GM12878 (cell line): Measurements from ENCODE around the gene PLEKHG2. TPM values are rescaled to one million over a fixed set of nuclear protein-coding genes. Genes with fewer than 3 reads are reported as not detected.

Experiments
- ATAC-seq: fragments of 200-7000 bp; cut with Tn5 transposase; 3 replicates; pipeline ENCODE4 v1.9.1; 2020; ENCODE audit warnings: mild to moderate bottlenecking, moderate library complexity
- BruUV-seq: library from RNA; stranded (reverse); fragments of 400-500 nt; replicated peaks from 2 replicates; lab custom pipeline; 2021; lab: Mats Ljungman, UMichigan
- CTCF ChIA-PET: fragments of 300-600 bp; sonication (Branson Sonifier 250); formaldehyde crosslinking; extraction: SDS; loops from one replicate; lab custom pipeline; 2021; ENCODE audit warnings: inconsistent platforms; lab: Yijun Ruan, JAX
- POLR2A ChIA-PET: fragments of 350-600 bp; formaldehyde crosslinking; extraction: SDS; loops from one replicate; lab custom pipeline; 2021; ENCODE audit warnings: inconsistent platforms; lab: Charles Lee
- RAD21 ChIA-PET: fragments of 300-600 bp; sonication (Branson Sonifier 250); formaldehyde crosslinking; loops from one replicate; lab custom pipeline; 2023; ENCODE audit warnings: antibody characterized with exemption; ENCODE audit not compliant: unreplicated experiment; lab: Charles Lee
- SMC1A ChIA-PET: fragments of 300-600 bp; sonication (Branson Sonifier 250); formaldehyde crosslinking; loops from one replicate; lab custom pipeline; 2023; ENCODE audit not compliant: unreplicated experiment, uncharacterized antibody; lab: Charles Lee
- DNase-seq: peaks from one replicate; pipeline ENCODE4 v3.0.0-alpha.2; 2011; ENCODE audit warnings: low read depth, low spot score
- FAIRE-seq: peaks from 3 replicates; lab custom pipeline; 2011; peaks lifted over from hg19 to GRCh38; lab: Jason Lieb, UNC
- H2AFZ ChIP-seq: 2 replicates; pipeline ENCODE4 v1.6.0; 2011; ENCODE audit warnings: low read depth, low read length, control low read depth; ENCODE audit not compliant: control insufficient read depth
- H3K27ac ChIP-seq: 2 replicates; pipeline ENCODE4 v1.5.1; 2011; ENCODE audit warnings: control low read depth; ENCODE audit not compliant: control insufficient read depth, insufficient read depth
- H3K27me3 ChIP-seq, 2 experiments: replicated peaks in 1 of 2; 2 replicates each; pipeline versions ENCODE4 v1.6.0 to v1.6.1; 2011; ENCODE audit warnings: low read length in 1 of 2; ENCODE audit not compliant: control insufficient read depth in 2 of 2, insufficient read depth in 2 of 2
- H3K36me3 ChIP-seq, 2 experiments: 2 replicates each; pipeline ENCODE4 v1.5.1; 2011; ENCODE audit warnings: low read length in 1 of 2; ENCODE audit not compliant: control insufficient read depth in 2 of 2, insufficient read depth in 2 of 2
- H3K4me1 ChIP-seq: 2 replicates; pipeline ENCODE4 v1.6.1; 2011; ENCODE audit warnings: mild to moderate bottlenecking, low read length, moderate library complexity, mixed read lengths; ENCODE audit not compliant: control insufficient read depth, insufficient read depth
- H3K4me2 ChIP-seq: 2 replicates; pipeline ENCODE4 v1.6.0; 2011; ENCODE audit warnings: control low read depth; ENCODE audit not compliant: control insufficient read depth, insufficient read depth
- H3K4me3 ChIP-seq: fragments of 200-600 bp; sonication (generic); 2 replicates; pipeline ENCODE4 v1.5.1; 2016
- H3K79me2 ChIP-seq: 2 replicates; pipeline ENCODE4 v1.6.0; 2011; ENCODE audit warnings: low read length; ENCODE audit not compliant: control insufficient read depth, insufficient read depth
- H3K9ac ChIP-seq: 2 replicates; pipeline ENCODE4 v1.8.0; 2011; ENCODE audit warnings: low read length, control low read depth, mixed read lengths; ENCODE audit not compliant: control insufficient read depth, insufficient read depth
- H3K9me3 ChIP-seq: replicated peaks from 3 replicates; pipeline ENCODE4 v1.5.1; 2011; ENCODE audit warnings: mild to moderate bottlenecking, low read length; ENCODE audit not compliant: control insufficient read depth, insufficient read depth
- H4K20me1 ChIP-seq: 2 replicates; pipeline ENCODE4 v1.6.0; 2011; ENCODE audit not compliant: control insufficient read depth, insufficient read depth
- E2F4 ChIP-seq: IDR thresholded peaks from 2 replicates; pipeline ENCODE4 v1.6.1; 2012; ENCODE audit warnings: low read depth, low read length, improper control_type of control experiment
- E2F8 ChIP-seq: fragments of 450-650 bp; IDR thresholded peaks from 2 replicates; pipeline ENCODE4 v1.6.1; 2018; ENCODE audit warnings: mild to moderate bottlenecking, low read depth, moderate library complexity; ENCODE audit not compliant: partially characterized antibody
- HDAC2 ChIP-seq: fragments of 200-600 bp; sonication (generic); IDR thresholded peaks from 2 replicates; pipeline ENCODE4 v1.6.1; 2017
- IKZF1 ChIP-seq: fragments of 450-650 bp; conservative IDR thresholded peaks from 2 replicates; pipeline ENCODE4 v1.6.1; 2017; ENCODE audit warnings: antibody characterized with exemption, mild to moderate bottlenecking
- MYC ChIP-seq: IDR thresholded peaks from 2 replicates; pipeline ENCODE4 v1.6.1; 2011; ENCODE audit warnings: mild to moderate bottlenecking, low read length, moderate library complexity, inconsistent platforms; ENCODE audit not compliant: insufficient read depth, insufficient replicate concordance, insufficient read length, severe bottlenecking
- PAX8 ChIP-seq: fragments of 450-650 bp; IDR thresholded peaks from 2 replicates; pipeline ENCODE4 v1.6.1; 2017; ENCODE audit warnings: mild to moderate bottlenecking, moderate library complexity
- RELB ChIP-seq: fragments of 450-650 bp; IDR thresholded peaks from 2 replicates; pipeline ENCODE4 v1.6.1; 2017; ENCODE audit warnings: low read depth, mild to moderate bottlenecking, moderate library complexity
- SMAD1 ChIP-seq: fragments of 450-650 bp; IDR thresholded peaks from 2 replicates; pipeline ENCODE4 v1.6.1; 2018; ENCODE audit warnings: mild to moderate bottlenecking, low read depth; ENCODE audit not compliant: partially characterized antibody
- ZBTB11 ChIP-seq: fragments of 450-650 bp; formaldehyde crosslinking; IDR thresholded peaks from 2 replicates; pipeline ENCODE4 v1.5.0; 2022; ENCODE audit warnings: mild to moderate bottlenecking, missing genetic modification characterization
- WGBS: methylation state at CpG from one replicate; pipeline ENCODE4 v1.1.6; 2016; ENCODE audit warnings: low lambda C conversion rate; ENCODE audit not compliant: insufficient replicate concordance, insufficient coverage; ENCODE audit errors: missing lambda C conversion rate; 5-methylcytosine and 5-hydroxymethylcytosine counted together
- in situ Hi-C: fragments of 300-500 bp; cut with MboI; formaldehyde crosslinking; loops from 9 replicates; pipeline ENCODE4 v1.14.3; 2018; ENCODE audit warnings: mixed read lengths
- intact Hi-C: fragments of 100-400 bp; cut with micrococcal nuclease; formaldehyde crosslinking; loops from one replicate; pipeline ENCODE4 v1.14.2; 2022; ENCODE audit not compliant: unreplicated experiment
- polyA plus RNA-seq, 11 experiments: library from polyadenylated mRNA; depleted of rRNA in 4 of 11; unstranded in 6 of 11; stranded (reverse) in 5 of 11; fragments of >200 nt; fragmentation: Nextera tagmentation in 4 of 11; fragmentation: Illumina TruSeq in 1 of 11; extraction: Ambion mirVana in 4 of 11; extraction: Trizol in 1 of 11; gene quantifications; 1 replicate in 1 of 11; 2 replicates in 10 of 11; pipeline versions ENCODE4 v1.2.1 to v1.2.3, GENCODE V29; 2011 to 2016; ENCODE audit warnings: inconsistent platforms in 2 of 11, missing spikeins in 2 of 11, low read depth in 1 of 11
- total RNA-seq, 4 experiments: library from RNA; depleted of rRNA in 3 of 4; stranded (reverse); fragments of >200 nt in 3 of 4; fragmentation: Illumina TruSeq in 1 of 4; extraction: Trizol in 1 of 4; gene quantifications; 2 replicates each; pipeline versions ENCODE4 v1.2.1 to v1.2.3, GENCODE V29; 2013 to 2021
- TF ChIP-seq, protein P1 (sequence below): fragments of 450-650 bp; IDR thresholded peaks from 2 replicates; pipeline ENCODE4 v1.6.1; 2017; ENCODE audit warnings: antibody characterized with exemption, mild to moderate bottlenecking, moderate library complexity

Gene PLEKHG2
- total and polyA plus RNA-seq, 10 of the 15 experiments (the other 5 are each of a cell fraction or from before 2014, with no cell fraction given) = 3.0 to 62.5 (median 17.2) TPM

- Histone ChIP-seq H3K4me3 (no peak overlapping the region), H3K79me2 (no peaks in the 10 kb centered on the region), H3K4me1 (no peaks in the 10 kb centered on the region), H3K27ac (no peak overlapping the region), H2AFZ (no peak overlapping the region), H4K20me1 (no peaks in the 10 kb centered on the region), H3K9ac (no peak overlapping the region), H3K4me2 (no peak overlapping the region), H3K36me3 (peaks cover 12 to 18% of the 10 kb centered on the region in 2 experiments), H3K9me3 (no peaks in the 10 kb centered on the region), H3K27me3 (no peaks in the 10 kb centered on the region)
- CTCF ChIA-PET = interaction anchor here (1.0 kb wide), 1 partner anchor 262 kb away, joined by 3 read pairs; no protein-coding TSS in a partner anchor
- no peak for ATAC-seq
- WGBS = 70% methylated on average over 10 of the region's 10 CpGs
- no peak for DNase-seq
- no peak for FAIRE-seq
- POLR2A ChIA-PET = interaction anchor here (0.6 kb wide), 1 partner anchor 361 kb away, joined by 6 read pairs; no protein-coding TSS in a partner anchor
- intact Hi-C loops = no loop called here
- SMC1A ChIA-PET = no interaction called here
- BruUV-seq = no TSS peak
- in situ Hi-C loops = no loop called here
- RAD21 ChIA-PET = no interaction called here
- no peak for TF ChIP-seq RELB
- TF ChIP-seq, protein P1, sequence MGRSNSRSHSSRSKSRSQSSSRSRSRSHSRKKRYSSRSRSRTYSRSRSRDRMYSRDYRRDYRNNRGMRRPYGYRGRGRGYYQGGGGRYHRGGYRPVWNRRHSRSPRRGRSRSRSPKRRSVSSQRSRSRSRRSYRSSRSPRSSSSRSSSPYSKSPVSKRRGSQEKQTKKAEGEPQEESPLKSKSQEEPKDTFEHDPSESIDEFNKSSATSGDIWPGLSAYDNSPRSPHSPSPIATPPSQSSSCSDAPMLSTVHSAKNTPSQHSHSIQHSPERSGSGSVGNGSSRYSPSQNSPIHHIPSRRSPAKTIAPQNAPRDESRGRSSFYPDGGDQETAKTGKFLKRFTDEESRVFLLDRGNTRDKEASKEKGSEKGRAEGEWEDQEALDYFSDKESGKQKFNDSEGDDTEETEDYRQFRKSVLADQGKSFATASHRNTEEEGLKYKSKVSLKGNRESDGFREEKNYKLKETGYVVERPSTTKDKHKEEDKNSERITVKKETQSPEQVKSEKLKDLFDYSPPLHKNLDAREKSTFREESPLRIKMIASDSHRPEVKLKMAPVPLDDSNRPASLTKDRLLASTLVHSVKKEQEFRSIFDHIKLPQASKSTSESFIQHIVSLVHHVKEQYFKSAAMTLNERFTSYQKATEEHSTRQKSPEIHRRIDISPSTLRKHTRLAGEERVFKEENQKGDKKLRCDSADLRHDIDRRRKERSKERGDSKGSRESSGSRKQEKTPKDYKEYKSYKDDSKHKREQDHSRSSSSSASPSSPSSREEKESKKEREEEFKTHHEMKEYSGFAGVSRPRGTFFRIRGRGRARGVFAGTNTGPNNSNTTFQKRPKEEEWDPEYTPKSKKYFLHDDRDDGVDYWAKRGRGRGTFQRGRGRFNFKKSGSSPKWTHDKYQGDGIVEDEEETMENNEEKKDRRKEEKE = no peak
- TF ChIP-seq MYC = no peak
- no peak for TF ChIP-seq PAX8
- TF ChIP-seq E2F8 = no peak
- no peak for TF ChIP-seq HDAC2
- no peak for TF ChIP-seq IKZF1
- no peak for TF ChIP-seq E2F4
- TF ChIP-seq ZBTB11 (CRISPR knock-in tag) = no peak
- no peak for TF ChIP-seq SMAD1
Measured at GRCh38 chr19:39381910-39382611, 30.4 kb upstream of the PLEKHG2 start.
